Left lobe of liver (tissue), 2 donors: ENCODE results near the gene SLC12A7. TPM values are rescaled to one million over a fixed set of nuclear protein-coding genes. Genes with fewer than 3 reads are reported as not detected.
"Not testable (repeated sequence)": the region's sequence is repeated elsewhere in the genome, so short reads cannot be mapped to it uniquely, and the experiment has no call there.

Source experiments
- ATAC-seq: fragments of 200-7000 bp; cut with Tn5 transposase; one replicate; pipeline ENCODE4 v1.9.1; 2020; ENCODE audit warnings: mild to moderate bottlenecking, moderate library complexity
- DNase-seq: peaks from one replicate; pipeline ENCODE4 v3.0.0-alpha.2; 2020; ENCODE audit warnings: low spot score
- total RNA-seq: library from RNA; stranded (reverse); gene quantifications from one replicate; pipeline ENCODE4 v1.2.1, GENCODE V29; 2021
- donor health status: DM: no; HTN: no; CAD: no; lungs with moderate emphysema.
- donor health status: DM: no; HTN: yes; CAD: no.

SLC12A7 gene
- 56.5 TPM for total RNA-seq

- peak; percentile 50 for ATAC-seq
Measured at GRCh38 chr5:1111727-1112289, at the start of gene SLC12A7. SLC12A7 (minus strand) TSS chr5:1112063; CDS start chr5:1111991, 72 bp downstream.

GRCh38 chr5:1161108-1161832 lies 49.4 kb upstream of the SLC12A7 start:
- no peak for DNase-seq
- ATAC-seq: peak; percentile 12

More at GRCh38 chr5:1111727-1112289, at the start of gene SLC12A7:
- peak; percentile 83 for DNase-seq

- ATAC-seq: no peak
- DNase-seq: no peak
Measured at GRCh38 chr5:1159774-1160406, 48.0 kb upstream of the SLC12A7 start.

- ATAC-seq (no peak), DNase-seq (no peak)
Measured at GRCh38 chr5:1159341-1159675, 47.4 kb upstream of the SLC12A7 start.

- DNase-seq: no peak
Measured at GRCh38 chr5:1158647-1159340, 46.9 kb upstream of the SLC12A7 start.

GRCh38 chr5:1157461-1157986 lies 45.7 kb upstream of the SLC12A7 start:
- DNase-seq, ATAC-seq: not testable (repeated sequence)

More at GRCh38 chr5:1158647-1159340, 46.9 kb upstream of the SLC12A7 start:
- ATAC-seq: no peak

GRCh38 chr5:1156754-1157460 lies 45.0 kb upstream of the SLC12A7 start:
- ATAC-seq (no peak), DNase-seq (no peak)

GRCh38 chr5:1156033-1156753 lies 44.3 kb upstream of the SLC12A7 start:
- DNase-seq (no peak), ATAC-seq (no peak)

GRCh38 chr5:1155191-1156032 lies 43.5 kb upstream of the SLC12A7 start:
- ATAC-seq (peak; percentile 52), DNase-seq (no peak)

GRCh38 chr5:1153428-1153827 lies 41.6 kb upstream of the SLC12A7 start:
- ATAC-seq: no peak
- no peak for DNase-seq

- no peak for ATAC-seq
- no peak for DNase-seq
Measured at GRCh38 chr5:1152771-1153282, 41.0 kb upstream of the SLC12A7 start.

GRCh38 chr5:1152156-1152555 lies 40.3 kb upstream of the SLC12A7 start:
- ATAC-seq (no peak), DNase-seq (no peak)

GRCh38 chr5:1151316-1151715 lies 39.5 kb upstream of the SLC12A7 start:
- ATAC-seq (no peak), DNase-seq (no peak)

GRCh38 chr5:1150866-1151265 lies 39.0 kb upstream of the SLC12A7 start:
- DNase-seq (no peak), ATAC-seq (no peak)

GRCh38 chr5:1144638-1145396 lies 33.0 kb upstream of the SLC12A7 start:
- DNase-seq (no peak), ATAC-seq (no peak)

- DNase-seq (no peak), ATAC-seq (no peak)
Measured at GRCh38 chr5:1144089-1144488, 32.2 kb upstream of the SLC12A7 start.

GRCh38 chr5:1143670-1143951 lies 31.7 kb upstream of the SLC12A7 start:
- ATAC-seq (no peak), DNase-seq (no peak)

GRCh38 chr5:1142886-1143669 lies 31.2 kb upstream of the SLC12A7 start:
- ATAC-seq: no peak
- no peak for DNase-seq
